K562 (cell line): ENCODE results near the gene PCBP4.

ENCODE experiments used
- CREB1 ChIP-seq, 2 experiments: sonication (generic) in 1 of 2; formaldehyde crosslinking in 1 of 2; IDR thresholded peaks; 2 replicates each; pipeline versions ENCODE4 v1.6.1 to v1.8.0; 2012 to 2022; ENCODE audit warnings: inconsistent platforms in 1 of 2, mild to moderate bottlenecking in 1 of 2, missing genetic modification reagents in 1 of 2, moderate library complexity in 1 of 2
- CTBP1 ChIP-seq: fragments of 450-650 bp; IDR thresholded peaks from 2 replicates; pipeline ENCODE4 v1.6.1; 2016; ENCODE audit warnings: borderline replicate concordance
- EZH2 ChIP-seq: IDR thresholded peaks from 2 replicates; pipeline ENCODE4 v1.6.1; 2012; ENCODE audit warnings: low read depth, mild to moderate bottlenecking, inconsistent platforms, low read length, borderline replicate concordance
- NFATC3 ChIP-seq: fragments of 450-650 bp; IDR thresholded peaks from 2 replicates; pipeline ENCODE4 v1.6.1; 2017; ENCODE audit warnings: mild to moderate bottlenecking
- SAFB2 ChIP-seq: fragments of 200-400 bp; formaldehyde crosslinking; IDR thresholded peaks from 2 replicates; pipeline ENCODE4 v1.6.1; 2018; ENCODE audit warnings: borderline replicate concordance, low read length, low read depth, moderate library complexity; ENCODE audit not compliant: severe bottlenecking
- STAT5A ChIP-seq: IDR thresholded peaks from 2 replicates; pipeline ENCODE4 v1.6.1; 2012; ENCODE audit warnings: low read length, inconsistent platforms, borderline replicate concordance
- ZNF12 ChIP-seq: sonication (generic); formaldehyde crosslinking; IDR thresholded peaks from 2 replicates; pipeline ENCODE4 v1.4.0; 2020; ENCODE audit warnings: mild to moderate bottlenecking, missing genetic modification reagents
- TF ChIP-seq, protein P1 (sequence below), 3 experiments: IDR thresholded peaks in 2 of 3; conservative IDR thresholded peaks in 1 of 3; 2 replicates each; pipeline ENCODE4 v1.5.1; 2011 to 2012; ENCODE audit warnings: low read length in 3 of 3, mild to moderate bottlenecking in 3 of 3, control low read depth in 2 of 3, improper control_type of control experiment in 1 of 3, inconsistent platforms in 1 of 3, low read depth in 1 of 3, mixed read lengths in 1 of 3, moderate library complexity in 1 of 3; ENCODE audit not compliant: insufficient read depth in 2 of 3
- TF ChIP-seq, protein P2 (sequence below): sonication (generic); formaldehyde crosslinking; IDR thresholded peaks from 2 replicates; pipeline ENCODE4 v1.9.0; 2022; ENCODE audit warnings: mild to moderate bottlenecking, missing genetic modification reagents
- TF ChIP-seq, protein P3 (sequence below): sonication (generic); formaldehyde crosslinking; IDR thresholded peaks from 2 replicates; pipeline ENCODE4 v1.8.0; 2023; ENCODE audit warnings: missing genetic modification reagents, mild to moderate bottlenecking, borderline replicate concordance

DNA sequence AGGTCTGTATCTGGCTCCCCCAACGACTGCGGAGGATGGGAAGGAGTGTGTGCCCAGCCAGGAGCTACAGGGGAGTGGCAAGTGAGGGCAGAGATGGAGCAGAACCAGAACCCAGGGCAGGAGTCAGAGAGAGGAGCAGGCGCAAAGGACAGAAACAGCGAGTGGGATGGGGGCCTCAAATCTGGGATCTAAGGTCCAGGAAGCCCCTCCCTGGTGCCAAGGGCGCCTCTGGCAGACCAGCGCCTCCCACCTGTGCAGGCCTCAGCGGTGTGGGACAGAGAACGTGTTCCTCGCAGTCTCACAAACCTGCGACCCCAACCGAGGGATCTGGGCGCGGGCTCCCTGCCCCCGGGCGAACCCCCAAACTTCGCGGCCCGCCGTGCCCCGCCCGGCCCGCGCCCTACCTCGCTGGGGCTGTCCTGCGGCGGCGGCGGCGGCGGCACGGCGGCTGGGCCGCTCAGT is 301 bp downstream of the PCBP4 start:
- TF ChIP-seq, protein P1, sequence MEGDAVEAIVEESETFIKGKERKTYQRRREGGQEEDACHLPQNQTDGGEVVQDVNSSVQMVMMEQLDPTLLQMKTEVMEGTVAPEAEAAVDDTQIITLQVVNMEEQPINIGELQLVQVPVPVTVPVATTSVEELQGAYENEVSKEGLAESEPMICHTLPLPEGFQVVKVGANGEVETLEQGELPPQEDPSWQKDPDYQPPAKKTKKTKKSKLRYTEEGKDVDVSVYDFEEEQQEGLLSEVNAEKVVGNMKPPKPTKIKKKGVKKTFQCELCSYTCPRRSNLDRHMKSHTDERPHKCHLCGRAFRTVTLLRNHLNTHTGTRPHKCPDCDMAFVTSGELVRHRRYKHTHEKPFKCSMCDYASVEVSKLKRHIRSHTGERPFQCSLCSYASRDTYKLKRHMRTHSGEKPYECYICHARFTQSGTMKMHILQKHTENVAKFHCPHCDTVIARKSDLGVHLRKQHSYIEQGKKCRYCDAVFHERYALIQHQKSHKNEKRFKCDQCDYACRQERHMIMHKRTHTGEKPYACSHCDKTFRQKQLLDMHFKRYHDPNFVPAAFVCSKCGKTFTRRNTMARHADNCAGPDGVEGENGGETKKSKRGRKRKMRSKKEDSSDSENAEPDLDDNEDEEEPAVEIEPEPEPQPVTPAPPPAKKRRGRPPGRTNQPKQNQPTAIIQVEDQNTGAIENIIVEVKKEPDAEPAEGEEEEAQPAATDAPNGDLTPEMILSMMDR (IDR thresholded peaks at IDR 0.05 in 2 of 3, conservative IDR thresholded peaks at IDR 0.05 in 1 of 3; ENCODE audit: insufficient read depth in 2 of 3, low read depth in 1 of 3, low read length in 3 of 3), result no peak
- TF ChIP-seq EZH2 (no peak), CTBP1 (no peak), SAFB2 (no peak), STAT5A (no peak), NFATC3 (no peak), CREB1 (IDR thresholded peaks at IDR 0.05) (no peak), CREB1 (CRISPR knock-in tag; IDR thresholded peaks at IDR 0.05) (no peak), ZNF12 (CRISPR knock-in tag) (no peak)
- TF ChIP-seq, protein P2, sequence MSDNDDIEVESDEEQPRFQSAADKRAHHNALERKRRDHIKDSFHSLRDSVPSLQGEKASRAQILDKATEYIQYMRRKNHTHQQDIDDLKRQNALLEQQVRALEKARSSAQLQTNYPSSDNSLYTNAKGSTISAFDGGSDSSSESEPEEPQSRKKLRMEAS (CRISPR knock-in tag), result no peak
- TF ChIP-seq, protein P3, sequence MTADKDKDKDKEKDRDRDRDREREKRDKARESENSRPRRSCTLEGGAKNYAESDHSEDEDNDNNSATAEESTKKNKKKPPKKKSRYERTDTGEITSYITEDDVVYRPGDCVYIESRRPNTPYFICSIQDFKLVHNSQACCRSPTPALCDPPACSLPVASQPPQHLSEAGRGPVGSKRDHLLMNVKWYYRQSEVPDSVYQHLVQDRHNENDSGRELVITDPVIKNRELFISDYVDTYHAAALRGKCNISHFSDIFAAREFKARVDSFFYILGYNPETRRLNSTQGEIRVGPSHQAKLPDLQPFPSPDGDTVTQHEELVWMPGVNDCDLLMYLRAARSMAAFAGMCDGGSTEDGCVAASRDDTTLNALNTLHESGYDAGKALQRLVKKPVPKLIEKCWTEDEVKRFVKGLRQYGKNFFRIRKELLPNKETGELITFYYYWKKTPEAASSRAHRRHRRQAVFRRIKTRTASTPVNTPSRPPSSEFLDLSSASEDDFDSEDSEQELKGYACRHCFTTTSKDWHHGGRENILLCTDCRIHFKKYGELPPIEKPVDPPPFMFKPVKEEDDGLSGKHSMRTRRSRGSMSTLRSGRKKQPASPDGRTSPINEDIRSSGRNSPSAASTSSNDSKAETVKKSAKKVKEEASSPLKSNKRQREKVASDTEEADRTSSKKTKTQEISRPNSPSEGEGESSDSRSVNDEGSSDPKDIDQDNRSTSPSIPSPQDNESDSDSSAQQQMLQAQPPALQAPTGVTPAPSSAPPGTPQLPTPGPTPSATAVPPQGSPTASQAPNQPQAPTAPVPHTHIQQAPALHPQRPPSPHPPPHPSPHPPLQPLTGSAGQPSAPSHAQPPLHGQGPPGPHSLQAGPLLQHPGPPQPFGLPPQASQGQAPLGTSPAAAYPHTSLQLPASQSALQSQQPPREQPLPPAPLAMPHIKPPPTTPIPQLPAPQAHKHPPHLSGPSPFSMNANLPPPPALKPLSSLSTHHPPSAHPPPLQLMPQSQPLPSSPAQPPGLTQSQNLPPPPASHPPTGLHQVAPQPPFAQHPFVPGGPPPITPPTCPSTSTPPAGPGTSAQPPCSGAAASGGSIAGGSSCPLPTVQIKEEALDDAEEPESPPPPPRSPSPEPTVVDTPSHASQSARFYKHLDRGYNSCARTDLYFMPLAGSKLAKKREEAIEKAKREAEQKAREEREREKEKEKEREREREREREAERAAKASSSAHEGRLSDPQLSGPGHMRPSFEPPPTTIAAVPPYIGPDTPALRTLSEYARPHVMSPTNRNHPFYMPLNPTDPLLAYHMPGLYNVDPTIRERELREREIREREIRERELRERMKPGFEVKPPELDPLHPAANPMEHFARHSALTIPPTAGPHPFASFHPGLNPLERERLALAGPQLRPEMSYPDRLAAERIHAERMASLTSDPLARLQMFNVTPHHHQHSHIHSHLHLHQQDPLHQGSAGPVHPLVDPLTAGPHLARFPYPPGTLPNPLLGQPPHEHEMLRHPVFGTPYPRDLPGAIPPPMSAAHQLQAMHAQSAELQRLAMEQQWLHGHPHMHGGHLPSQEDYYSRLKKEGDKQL (CRISPR knock-in tag), result no peak
